GM20000 (cell line): ENCODE data around the gene SLC24A3.

Experiments used
- DNase-seq: peaks from one replicate; pipeline ENCODE4 v3.0.0; 2012; ENCODE audit warnings: low spot score
- TF ChIP-seq, protein P1 (sequence below): IDR thresholded peaks from 2 replicates; pipeline ENCODE4 v1.5.1; 2012; ENCODE audit warnings: mild to moderate bottlenecking, control low read depth; ENCODE audit errors: extremely low read depth, missing control alignments

SLC24A3 gene

DNA sequence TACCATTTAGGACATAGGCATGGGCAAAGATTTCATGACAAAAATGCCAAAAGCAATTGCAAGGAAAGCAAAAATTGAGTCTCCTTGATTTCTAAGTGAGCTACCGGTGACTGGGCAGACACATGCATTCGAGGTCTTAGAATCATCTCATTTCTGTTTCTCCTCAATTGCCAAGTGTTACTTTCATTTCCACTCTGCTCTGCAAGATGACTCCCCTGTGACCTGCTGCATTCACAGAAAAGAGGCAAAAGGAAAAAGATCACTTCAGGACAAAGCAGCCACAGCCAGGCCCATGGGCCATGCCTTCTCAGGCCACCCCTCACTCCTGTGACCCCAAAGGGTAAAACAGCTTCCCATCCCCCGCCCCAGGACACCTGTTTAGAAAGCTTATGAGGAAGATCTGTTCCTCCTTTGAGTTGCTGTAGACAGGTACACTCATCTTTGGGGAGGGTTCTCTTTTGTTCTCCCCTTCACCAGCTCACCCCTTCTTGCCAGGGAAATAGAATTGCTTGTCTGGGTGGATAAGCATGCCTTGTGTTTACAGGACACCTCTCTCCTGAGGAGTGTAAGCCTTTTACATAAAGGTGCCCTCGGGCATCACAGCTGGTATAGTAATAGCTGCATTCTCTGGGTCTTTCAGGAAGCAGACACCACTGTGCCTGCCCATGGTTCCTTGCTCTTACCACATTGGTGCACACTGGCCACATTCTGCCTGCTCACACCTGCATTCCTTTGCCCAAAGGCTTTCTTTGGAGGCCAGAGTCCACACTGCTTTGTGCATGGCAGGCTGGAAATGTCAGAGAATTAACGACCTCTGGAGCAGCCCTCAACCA lies 105.0 kb downstream of the SLC24A3 start:
- DNase-seq, result peak; percentile 25
- TF ChIP-seq, protein P1, sequence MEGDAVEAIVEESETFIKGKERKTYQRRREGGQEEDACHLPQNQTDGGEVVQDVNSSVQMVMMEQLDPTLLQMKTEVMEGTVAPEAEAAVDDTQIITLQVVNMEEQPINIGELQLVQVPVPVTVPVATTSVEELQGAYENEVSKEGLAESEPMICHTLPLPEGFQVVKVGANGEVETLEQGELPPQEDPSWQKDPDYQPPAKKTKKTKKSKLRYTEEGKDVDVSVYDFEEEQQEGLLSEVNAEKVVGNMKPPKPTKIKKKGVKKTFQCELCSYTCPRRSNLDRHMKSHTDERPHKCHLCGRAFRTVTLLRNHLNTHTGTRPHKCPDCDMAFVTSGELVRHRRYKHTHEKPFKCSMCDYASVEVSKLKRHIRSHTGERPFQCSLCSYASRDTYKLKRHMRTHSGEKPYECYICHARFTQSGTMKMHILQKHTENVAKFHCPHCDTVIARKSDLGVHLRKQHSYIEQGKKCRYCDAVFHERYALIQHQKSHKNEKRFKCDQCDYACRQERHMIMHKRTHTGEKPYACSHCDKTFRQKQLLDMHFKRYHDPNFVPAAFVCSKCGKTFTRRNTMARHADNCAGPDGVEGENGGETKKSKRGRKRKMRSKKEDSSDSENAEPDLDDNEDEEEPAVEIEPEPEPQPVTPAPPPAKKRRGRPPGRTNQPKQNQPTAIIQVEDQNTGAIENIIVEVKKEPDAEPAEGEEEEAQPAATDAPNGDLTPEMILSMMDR, result no peak

DNA sequence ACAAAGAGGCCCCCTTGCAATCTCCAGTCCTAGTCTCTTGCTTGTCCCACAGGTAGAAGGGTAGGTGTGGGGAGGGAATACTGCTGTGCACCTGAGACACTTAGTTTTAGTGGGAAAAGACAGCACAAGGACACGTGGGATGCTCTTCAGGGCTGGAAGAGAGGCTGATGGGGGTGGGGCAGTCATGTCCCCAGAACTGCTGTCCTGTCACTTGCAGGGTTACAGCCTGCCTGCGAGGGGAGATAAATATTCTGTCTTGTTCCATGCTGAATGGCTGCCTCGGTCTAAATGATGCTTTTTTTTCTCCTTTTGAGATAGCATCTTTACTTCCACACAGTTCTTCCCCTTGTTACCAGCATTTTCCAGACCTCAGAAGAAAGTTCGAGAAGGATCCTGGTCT lies 106.2 kb downstream of the SLC24A3 start:
- TF ChIP-seq, protein P1, result no peak
- no peak for DNase-seq

DNA sequence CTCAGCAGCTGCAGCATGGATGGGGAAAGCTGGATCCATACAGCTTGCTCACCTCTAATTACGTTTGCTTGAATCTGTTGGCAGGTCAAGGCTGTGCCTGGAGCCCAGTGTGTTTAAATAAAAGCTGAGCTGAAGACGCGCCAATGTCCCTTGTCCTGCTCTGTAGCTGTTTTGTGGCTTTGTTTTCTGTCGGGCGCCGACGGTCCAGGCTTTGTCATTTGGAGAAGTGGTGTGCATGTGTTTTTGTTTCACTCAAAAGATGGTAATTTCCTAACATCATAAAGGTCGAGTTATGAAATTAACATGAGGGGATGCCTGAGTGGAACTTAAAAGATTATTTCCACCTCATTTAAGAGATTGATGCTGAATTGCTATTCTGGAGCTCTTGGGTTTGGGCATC lies 107.6 kb downstream of the SLC24A3 start:
- TF ChIP-seq, protein P1, result no peak
- DNase-seq, result no peak

DNA sequence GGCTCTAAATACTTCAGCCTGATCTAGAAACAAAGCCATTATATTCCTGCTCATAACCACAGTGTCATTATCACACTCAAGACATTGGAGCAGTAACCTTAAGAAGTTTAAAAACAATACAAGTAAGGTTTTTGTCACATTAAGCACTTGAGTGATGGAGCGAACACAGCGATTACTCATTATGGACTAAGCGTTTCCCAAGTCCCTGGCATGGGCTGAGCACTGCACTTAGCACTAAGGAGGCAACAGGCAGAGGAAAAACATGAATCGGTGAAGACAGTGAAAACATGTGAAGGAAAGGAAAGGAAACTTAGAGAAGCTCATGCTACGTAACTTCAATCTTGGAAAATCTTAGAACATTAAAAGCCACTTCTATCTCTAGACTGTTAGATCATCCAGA lies 108.7 kb downstream of the SLC24A3 start:
- TF ChIP-seq, protein P1, result no peak
- DNase-seq, result no peak

DNA sequence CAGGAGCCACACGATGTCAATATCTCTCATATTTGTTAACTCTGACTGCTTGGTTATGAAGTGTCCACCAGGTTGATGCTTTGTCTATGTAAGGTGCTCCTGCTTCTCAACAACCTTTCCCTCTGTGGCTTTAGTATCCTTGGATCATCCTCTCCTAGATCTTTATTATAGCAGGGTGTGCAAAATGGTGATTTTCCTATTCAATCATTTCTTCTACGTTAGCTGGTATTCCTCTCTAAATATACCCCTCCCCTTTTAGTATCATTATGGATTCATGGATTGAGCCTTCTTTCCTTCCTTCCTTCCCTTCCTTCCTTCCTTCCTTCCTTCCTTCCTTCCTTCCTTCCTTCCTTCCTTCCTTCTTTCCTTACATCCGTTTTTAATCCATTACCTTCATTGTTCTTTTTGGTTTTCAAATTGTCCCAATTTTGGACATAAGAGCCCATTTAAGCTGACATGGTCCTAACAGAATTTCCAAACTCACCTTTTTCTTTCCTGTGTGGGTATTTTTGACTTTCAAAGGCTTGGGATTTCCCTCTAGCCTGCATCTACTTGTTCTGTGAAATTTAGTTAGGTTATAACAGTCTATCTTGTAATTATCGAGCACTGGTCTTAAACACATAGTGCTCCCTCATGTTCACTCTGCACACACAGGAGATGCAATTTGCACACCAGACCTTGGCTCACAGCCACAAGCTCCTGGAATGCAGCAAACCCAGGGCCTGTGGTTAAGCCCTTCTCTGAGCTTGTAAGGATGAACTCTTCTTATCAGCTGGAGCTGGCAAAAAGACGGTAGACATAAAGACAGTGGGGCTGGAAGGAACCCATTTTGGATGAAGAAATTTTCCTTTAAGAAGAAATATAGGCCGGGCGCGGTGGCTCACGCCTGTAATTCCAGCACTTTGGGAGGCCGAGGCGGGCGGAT lies 109.9 kb downstream of the SLC24A3 start:
- no peak for DNase-seq
- TF ChIP-seq, protein P1, result no peak

DNA sequence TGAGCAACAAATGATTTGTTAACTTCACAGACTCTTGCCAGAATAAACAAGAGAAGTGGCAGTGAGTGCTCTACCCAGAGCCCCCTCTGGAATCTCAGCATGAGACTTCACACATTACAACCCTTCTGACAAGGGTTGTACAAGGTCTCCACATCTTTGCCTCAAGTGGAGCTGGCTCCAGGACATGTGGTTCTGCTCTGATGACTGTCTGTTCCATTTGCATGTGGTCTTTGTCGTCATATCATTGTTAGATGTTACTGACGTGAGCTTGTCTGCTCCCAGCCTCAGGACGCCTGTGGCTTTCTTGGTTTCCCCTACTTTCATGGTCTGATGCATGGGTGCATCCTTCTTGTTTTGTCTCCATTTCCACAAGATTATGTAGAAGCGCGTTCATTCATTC lies 115.0 kb downstream of the SLC24A3 start:
- TF ChIP-seq, protein P1, result no peak
- DNase-seq, result peak; percentile 15

DNA sequence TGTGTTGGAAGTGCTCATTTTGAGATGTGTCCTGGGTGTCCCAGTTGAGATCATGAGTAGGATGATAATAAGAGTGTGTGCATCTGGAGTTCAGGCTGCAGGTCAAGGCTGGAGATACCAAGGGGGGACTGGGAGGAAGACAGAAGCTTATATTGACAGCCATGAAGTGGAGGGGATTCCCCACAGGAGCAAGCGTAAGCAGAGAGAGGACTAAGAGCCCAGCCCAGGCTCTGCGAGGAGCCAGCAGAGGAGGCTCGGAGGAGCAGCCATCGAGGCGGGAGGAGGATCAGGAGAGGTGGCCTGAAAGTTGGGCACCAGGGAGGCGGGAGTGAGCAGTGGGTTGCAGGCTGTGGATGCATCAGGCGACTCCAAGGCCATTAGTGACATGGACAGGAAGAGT lies 116.2 kb downstream of the SLC24A3 start:
- no peak for DNase-seq
- TF ChIP-seq, protein P1, result no peak
